Metanephros (tissue), 2 donors: ENCODE data around the gene PRX. TPM values are rescaled to one million over a fixed set of nuclear protein-coding genes. Genes with fewer than 3 reads are reported as not detected.

Experiments used
- small RNA-seq: library from RNA; depleted of rRNA; stranded (forward); fragments of <200 nt; gene quantifications from one replicate; pipeline ENCODE3, GENCODE V24; 2014; ENCODE audit warnings: low replicate concordance
- total RNA-seq: library from RNA; depleted of rRNA; stranded (reverse); fragments of >200 nt; gene quantifications from one replicate; pipeline ENCODE4 v1.2.3, GENCODE V29; 2014

Gene PRX, protein sequence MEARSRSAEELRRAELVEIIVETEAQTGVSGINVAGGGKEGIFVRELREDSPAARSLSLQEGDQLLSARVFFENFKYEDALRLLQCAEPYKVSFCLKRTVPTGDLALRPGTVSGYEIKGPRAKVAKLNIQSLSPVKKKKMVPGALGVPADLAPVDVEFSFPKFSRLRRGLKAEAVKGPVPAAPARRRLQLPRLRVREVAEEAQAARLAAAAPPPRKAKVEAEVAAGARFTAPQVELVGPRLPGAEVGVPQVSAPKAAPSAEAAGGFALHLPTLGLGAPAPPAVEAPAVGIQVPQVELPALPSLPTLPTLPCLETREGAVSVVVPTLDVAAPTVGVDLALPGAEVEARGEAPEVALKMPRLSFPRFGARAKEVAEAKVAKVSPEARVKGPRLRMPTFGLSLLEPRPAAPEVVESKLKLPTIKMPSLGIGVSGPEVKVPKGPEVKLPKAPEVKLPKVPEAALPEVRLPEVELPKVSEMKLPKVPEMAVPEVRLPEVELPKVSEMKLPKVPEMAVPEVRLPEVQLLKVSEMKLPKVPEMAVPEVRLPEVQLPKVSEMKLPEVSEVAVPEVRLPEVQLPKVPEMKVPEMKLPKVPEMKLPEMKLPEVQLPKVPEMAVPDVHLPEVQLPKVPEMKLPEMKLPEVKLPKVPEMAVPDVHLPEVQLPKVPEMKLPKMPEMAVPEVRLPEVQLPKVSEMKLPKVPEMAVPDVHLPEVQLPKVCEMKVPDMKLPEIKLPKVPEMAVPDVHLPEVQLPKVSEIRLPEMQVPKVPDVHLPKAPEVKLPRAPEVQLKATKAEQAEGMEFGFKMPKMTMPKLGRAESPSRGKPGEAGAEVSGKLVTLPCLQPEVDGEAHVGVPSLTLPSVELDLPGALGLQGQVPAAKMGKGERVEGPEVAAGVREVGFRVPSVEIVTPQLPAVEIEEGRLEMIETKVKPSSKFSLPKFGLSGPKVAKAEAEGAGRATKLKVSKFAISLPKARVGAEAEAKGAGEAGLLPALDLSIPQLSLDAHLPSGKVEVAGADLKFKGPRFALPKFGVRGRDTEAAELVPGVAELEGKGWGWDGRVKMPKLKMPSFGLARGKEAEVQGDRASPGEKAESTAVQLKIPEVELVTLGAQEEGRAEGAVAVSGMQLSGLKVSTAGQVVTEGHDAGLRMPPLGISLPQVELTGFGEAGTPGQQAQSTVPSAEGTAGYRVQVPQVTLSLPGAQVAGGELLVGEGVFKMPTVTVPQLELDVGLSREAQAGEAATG (N-terminal part only)
- total RNA-seq = 8.5 TPM

DNA sequence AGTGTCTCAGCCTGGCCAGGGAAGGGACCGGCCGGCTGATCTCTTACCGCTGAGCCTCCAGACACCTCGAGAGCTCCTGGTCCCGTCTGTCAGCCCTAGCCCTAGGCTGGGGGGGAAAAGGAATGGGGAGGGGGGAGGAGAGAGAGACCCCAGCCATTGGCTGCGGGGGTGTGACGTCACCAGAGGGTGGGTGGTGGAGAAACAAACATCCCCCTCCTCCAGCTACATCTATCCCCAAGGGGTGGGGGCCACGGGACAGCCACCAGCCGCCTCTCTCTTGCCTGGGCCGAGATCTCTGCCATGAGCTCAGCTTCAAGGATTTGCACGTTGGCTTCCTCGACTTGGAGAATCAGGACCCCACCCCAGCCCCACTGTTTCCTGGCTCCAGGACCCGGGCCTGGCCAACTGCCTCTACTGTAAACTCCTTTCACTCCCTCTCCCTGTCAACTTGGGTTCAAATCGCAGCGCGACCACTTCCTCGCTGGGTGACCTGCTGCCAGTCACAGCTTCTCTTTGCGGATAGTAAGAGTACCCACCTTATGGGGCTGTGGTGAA is at the start of gene PRX:
Gene PRX, minus strand, starts transcription at position 88 of the 555 bp plus-strand sequence. CDS start 5,446 bp downstream, outside the sequence.

DNA sequence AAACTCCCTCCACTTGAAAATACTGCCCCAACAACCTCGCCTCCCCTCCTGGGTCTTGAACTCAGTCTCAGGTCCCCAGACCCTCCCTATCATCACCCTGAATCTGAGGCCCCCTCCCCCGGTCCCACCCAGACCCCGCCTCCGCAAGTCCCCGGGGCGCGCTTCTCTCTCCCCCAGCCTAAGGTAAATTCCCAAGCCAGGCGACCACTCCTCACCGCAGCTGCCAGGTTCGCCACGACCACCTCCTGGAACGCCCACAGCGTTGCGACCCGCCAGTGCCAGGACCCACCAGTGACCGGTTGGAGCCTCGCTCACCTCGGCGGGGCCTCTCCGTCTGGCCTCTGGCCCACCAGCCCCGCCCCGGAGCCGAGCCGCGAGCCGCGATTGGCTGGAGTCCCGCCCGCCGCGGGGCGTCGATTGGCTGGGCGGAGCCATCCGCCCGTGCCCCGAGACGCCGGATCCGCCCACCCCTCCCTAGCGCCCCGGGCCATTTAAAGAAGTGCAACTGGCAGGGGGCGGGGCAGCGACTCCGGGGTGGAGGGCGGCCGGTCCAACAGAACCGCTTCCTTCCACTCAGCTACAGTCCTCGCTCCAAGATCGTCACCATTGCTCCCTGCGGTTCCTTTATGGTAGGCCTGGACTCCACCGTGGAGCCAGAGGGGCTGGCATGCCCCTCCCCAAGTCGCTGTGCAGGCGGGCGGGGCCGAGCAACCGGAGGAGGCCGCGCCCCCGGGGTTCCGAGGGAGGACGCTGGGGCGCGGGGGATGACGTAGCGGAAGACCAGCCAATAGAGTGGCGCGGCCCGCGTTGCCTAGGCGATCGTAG is 31.0 kb upstream of the PRX start, which contains the start of gene SERTAD3:
Gene SERTAD3, minus strand, starts transcription at position 336 of the 825 bp plus-strand sequence. CDS start 2,255 bp downstream, outside the sequence.

GRCh38 chr19:40425450-40426287 is 12.5 kb upstream of the PRX start, which contains the start of gene SERTAD1:
SERTAD1 (minus strand) TSS chr19:40425992; CDS start chr19:40423546, 2,446 bp downstream.

DNA sequence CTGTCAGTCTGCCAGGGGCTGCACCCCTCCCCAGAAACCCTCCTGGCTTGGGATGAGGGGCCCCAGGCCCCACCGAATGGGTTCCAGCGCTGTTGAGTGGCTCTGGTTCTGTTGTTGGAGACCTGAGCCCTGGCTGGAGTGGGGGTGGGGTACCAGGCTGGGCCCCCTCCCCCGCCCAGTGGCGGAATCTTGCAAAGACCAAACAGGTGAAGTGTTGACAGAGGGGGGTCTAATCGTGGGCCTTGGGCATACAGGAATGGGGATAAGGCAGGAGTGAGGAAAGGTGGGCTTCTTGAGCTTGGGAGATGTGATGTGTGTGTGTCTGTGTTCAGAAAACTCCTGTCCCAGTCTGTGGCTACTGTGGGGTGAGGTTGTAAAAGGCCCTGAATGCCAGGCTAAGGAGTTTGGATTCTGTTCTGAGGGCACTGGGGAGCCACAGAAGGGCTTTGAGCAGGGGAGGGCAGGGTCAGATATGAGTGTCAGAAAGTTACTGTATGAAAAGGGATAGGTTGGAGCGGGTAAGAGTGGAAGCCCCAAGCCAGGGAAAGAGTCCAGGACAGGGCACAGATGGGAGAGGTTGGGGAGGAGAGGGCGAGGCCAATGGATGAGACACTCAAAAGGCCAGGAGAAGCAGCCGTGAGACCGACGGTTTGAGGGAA is 23.0 kb downstream of the PRX start, which contains the start of gene HIPK4:
Gene HIPK4, minus strand, starts transcription at position 98 of the 659 bp plus-strand sequence. CDS start 279 bp downstream, outside the sequence.

DNA sequence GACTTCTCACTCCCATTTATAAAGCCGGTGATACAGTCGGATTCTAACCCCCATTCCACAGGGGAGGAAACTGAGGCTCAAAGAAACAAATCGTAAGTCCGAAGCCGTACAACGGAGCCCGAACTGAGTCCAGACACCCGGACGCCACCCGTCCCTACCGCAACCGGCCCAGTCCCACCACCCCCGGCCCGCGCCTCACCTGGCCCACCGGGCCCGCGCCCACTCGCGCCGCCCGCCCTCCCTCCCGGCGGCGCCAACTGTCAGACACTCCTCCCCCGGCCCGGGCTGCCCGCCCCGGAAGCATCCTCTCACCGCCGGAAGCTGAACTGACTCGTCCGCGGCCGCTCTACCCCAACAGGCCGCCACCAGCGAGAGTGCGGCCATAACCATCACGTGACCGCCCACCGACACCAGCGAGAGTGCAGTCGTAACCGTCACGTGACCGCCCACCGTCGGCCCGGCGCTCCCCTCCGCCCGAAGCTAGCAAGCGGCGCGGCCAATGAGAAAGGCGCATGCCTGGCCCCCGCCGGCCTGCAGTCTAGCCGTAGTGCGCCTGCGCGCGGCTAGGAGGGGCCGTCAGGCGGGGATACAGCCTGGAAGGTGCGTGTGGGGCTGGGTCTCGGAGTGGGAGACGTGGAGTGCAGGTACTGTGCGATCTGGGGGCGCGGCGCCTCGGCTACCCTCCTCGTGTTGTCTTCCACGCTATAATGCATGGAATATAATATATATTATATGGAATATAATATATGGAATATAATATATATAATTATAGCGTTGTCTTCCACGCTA is 64.9 kb downstream of the PRX start, which contains the start of the genes C19orf47 and PLD3:
Gene C19orf47, minus strand, starts transcription at position 273 of the 789 bp plus-strand sequence. CDS start 6,540 bp downstream, outside the sequence.
Gene PLD3, plus strand, starts transcription at position 571 of the 789 bp plus-strand sequence. CDS start 17,789 bp downstream, outside the sequence.

Small RNAs within 50 kb of the gene (small RNA-seq; reads per million reads assigned to genes)
- not detected for gene MIR6796
- gene RF00017 = not detected

Other genes with a start within 250 kb of the PRX start
- 9.1 TPM for gene MAP3K10, start 222.0 kb downstream of the PRX start, total RNA-seq
- gene TTC9B, start 195.0 kb downstream of the PRX start, total RNA-seq = not detected
- 2.0 TPM for gene CCNP, start 186.7 kb downstream of the PRX start, total RNA-seq
- gene AKT2, start 128.0 kb downstream of the PRX start, total RNA-seq = 151 TPM
- gene C19orf47, start 65.0 kb downstream of the PRX start, total RNA-seq = 17.7 TPM
- 262 TPM for gene PLD3, start 64.7 kb downstream of the PRX start, total RNA-seq
- 0.06 TPM for gene HIPK4, start 23.2 kb downstream of the PRX start, total RNA-seq
- gene SERTAD1, start 12.6 kb upstream of the PRX start, total RNA-seq = 12.6 TPM
- gene SERTAD3, start 31.0 kb upstream of the PRX start, total RNA-seq = 36.4 TPM
- gene BLVRB, start 52.4 kb upstream of the PRX start, total RNA-seq = 121 TPM
- gene SPTBN4, start 53.6 kb upstream of the PRX start, total RNA-seq = 2.9 TPM
- 25.3 TPM for gene SHKBP1, start 163.5 kb upstream of the PRX start, total RNA-seq
- 293 TPM for gene LTBP4, start 188.0 kb upstream of the PRX start, total RNA-seq